Kidney (tissue), 14 donors: ENCODE results near the gene MST1R. TPM values are rescaled to one million over a fixed set of nuclear protein-coding genes. Genes with fewer than 3 reads are reported as not detected.

Experiments
- DNase-seq, 5 donors: peaks; one replicate each; pipeline ENCODE4 v3.0.0-alpha.2; 2013 to 2020
- FAIRE-seq: peaks from 2 replicates; lab custom pipeline; 2012; peaks lifted over from hg19 to GRCh38; lab: Jason Lieb, UNC
- H3K27ac ChIP-seq, 2 donors: one replicate each; pipeline ENCODE4 v1.7.0; 2013; ENCODE audit warnings: low read depth in 2 of 2, low read length in 2 of 2, inconsistent platforms in 1 of 2
- H3K27me3 ChIP-seq: one replicate; pipeline ENCODE4 v1.7.1; 2013; ENCODE audit warnings: low read length, inconsistent platforms; ENCODE audit not compliant: control insufficient read depth, insufficient read depth
- H3K36me3 ChIP-seq, 3 donors: one replicate each; pipeline versions ENCODE4 v1.7.0 to v1.7.1; 2013; ENCODE audit warnings: low read length in 3 of 3, control low read depth in 1 of 3, inconsistent platforms in 1 of 3; ENCODE audit not compliant: insufficient read depth in 3 of 3, control insufficient read depth in 2 of 3
- H3K4me1 ChIP-seq, 3 donors: one replicate each; pipeline versions ENCODE4 v1.7.0 to v1.7.1; 2013; ENCODE audit warnings: low read length in 3 of 3, inconsistent platforms in 1 of 3, low read depth in 1 of 3; ENCODE audit not compliant: control insufficient read depth in 2 of 3, insufficient read depth in 2 of 3
- H3K4me3 ChIP-seq, 3 donors: one replicate each; pipeline versions ENCODE4 v1.7.0 to v1.8.1; 2013; ENCODE audit warnings: low read length in 3 of 3, control low read depth in 1 of 3, inconsistent platforms in 1 of 3
- H3K9ac ChIP-seq, 3 donors: one replicate each; pipeline versions ENCODE4 v1.7.0 to v1.7.1; 2013; ENCODE audit warnings: low read length in 3 of 3, control low read depth in 1 of 3, inconsistent platforms in 1 of 3
- H3K9me3 ChIP-seq, 3 donors: one replicate each; pipeline versions ENCODE4 v1.7.0 to v1.7.1; 2013; ENCODE audit warnings: low read length in 3 of 3, control low read depth in 1 of 3, inconsistent platforms in 1 of 3; ENCODE audit not compliant: control insufficient read depth in 2 of 3, insufficient read depth in 1 of 3
- intact Hi-C: fragments of 100-400 bp; cut with DNase I; formaldehyde crosslinking; loops from one replicate; pipeline ENCODE4 v1.11.1; 2022
- polyA plus RNA-seq: library from polyadenylated mRNA; stranded (reverse); fragments of 350-450 nt; fragmentation: Illumina TruSeq; extraction: RNeasy Lipid Tissue Mini Kit (QIAGEN cat#74804); gene quantifications from one replicate; pipeline ENCODE4 v1.2.3, GENCODE V29; 2014; ENCODE audit warnings: low read depth, low replicate concordance; ENCODE audit not compliant: insufficient read depth
- total RNA-seq: library from RNA; stranded (reverse); fragmentation: NEBNext Ultra II Directional; extraction: Animal tissue kit (Norgen Biotek cat#: 25700); gene quantifications from one replicate; pipeline ENCODE4 v1.2.1, GENCODE V29; 2021
- TF ChIP-seq, protein P1 (sequence below): IDR thresholded peaks from 3 replicates; pipeline ENCODE4 v1.5.1; 2012; ENCODE audit warnings: mild to moderate bottlenecking, moderate library complexity, borderline replicate concordance; ENCODE audit not compliant: insufficient read depth; ENCODE audit errors: extremely low read depth
- donor health status: control.
- donor health status: control.
- donor health status: control.
- donor health status: control.
- donor health status: control.
- donor health status: DM: yes; HTN: yes; CAD: no.
- donor health status: Normal renal cell carcinoma (clear cell type).

The MST1R gene
- total and polyA plus RNA-seq, 2 donors from 2014 or later, result 0.30 to 29.6 TPM

DNA sequence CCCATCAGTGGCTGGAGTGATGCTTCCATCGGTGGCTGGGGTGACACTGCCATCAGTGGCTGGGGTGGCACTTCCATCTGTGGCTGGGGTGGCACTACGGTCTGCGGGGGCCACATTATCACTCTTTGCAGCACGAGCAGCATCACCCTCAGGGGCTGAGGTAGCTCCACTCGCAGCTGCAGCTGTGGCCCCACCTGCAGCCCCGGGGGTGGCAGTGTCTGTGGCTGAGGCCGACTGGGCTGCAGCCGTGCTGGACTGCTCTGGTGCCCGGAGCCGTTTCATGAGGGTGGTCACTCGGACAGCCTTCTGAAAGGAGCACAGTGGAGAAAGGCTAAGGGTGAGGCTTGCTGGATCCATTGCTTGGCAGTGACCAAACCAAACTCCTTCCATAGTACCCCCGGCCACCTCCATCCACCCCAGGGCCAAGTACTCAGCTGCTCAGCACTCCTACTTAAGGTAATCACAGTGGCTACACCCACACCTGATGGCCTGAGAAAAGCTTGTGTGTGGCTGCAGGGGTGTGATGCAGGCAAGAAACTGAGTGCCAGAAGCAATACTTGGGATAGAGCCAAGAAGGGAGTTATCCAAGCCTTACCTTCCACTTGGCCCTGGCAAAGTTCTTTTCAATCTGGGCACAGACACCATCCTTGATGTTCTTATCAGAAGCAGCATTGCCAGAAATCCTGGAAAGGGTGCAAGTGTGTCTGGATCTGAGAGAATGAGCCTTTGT is 43.9 kb downstream of the MST1R start:
- H3K36me3 ChIP-seq, result no peaks in the 10 kb centered on the region
- intact Hi-C loops, result no loop called here
- TF ChIP-seq, protein P1, sequence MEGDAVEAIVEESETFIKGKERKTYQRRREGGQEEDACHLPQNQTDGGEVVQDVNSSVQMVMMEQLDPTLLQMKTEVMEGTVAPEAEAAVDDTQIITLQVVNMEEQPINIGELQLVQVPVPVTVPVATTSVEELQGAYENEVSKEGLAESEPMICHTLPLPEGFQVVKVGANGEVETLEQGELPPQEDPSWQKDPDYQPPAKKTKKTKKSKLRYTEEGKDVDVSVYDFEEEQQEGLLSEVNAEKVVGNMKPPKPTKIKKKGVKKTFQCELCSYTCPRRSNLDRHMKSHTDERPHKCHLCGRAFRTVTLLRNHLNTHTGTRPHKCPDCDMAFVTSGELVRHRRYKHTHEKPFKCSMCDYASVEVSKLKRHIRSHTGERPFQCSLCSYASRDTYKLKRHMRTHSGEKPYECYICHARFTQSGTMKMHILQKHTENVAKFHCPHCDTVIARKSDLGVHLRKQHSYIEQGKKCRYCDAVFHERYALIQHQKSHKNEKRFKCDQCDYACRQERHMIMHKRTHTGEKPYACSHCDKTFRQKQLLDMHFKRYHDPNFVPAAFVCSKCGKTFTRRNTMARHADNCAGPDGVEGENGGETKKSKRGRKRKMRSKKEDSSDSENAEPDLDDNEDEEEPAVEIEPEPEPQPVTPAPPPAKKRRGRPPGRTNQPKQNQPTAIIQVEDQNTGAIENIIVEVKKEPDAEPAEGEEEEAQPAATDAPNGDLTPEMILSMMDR, result no peak
- FAIRE-seq, result no peak
- no peak overlapping the region for H3K9ac ChIP-seq
- no peak overlapping the region for H3K27ac ChIP-seq
- H3K9me3 ChIP-seq, result no peaks in the 10 kb centered on the region
- peaks cover 0 to 7% (median 0%) of the 10 kb centered on the region in 3 donors for H3K4me1 ChIP-seq
- no peak for DNase-seq
- no peaks in the 10 kb centered on the region for H3K27me3 ChIP-seq
- H3K4me3 ChIP-seq, result no peak overlapping the region

DNA sequence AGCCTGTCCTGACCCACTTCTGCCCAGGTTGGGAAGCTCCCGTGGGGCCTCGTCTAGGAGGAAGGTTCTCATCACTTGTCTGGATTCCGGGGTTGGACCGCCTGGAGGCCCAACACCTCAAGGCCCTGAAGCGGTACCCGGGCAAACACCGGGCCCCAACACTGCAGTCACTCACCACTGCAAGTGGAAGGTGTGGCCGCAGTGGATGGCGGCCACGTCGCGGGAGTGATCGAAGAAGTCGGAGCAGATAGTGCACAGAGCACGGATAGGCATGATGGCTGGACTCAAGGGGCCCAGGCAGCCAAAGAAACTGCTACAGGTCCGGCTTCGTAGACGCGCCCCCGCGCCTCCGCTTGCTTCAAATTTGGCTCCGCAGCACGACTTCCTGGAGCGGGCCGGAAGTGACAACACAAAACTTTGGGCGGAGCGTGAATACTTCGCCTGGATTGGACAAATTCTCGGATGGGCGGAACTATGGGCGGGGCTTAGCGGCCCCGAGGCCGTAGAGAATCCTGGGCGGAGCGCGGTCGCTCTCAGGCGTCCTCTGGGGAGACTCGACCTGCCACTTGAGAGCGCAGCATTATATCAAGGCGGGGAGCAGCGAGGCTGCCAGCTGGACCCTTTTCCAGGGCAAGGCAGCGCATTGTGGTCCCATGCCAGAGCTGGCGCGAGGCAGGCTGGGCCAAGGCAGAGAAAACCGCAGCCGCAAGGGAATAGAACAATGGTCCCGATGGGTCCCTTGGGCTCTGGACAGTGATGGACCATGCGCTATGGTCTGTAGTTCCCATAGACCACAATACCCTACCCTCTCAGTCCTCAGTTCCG is 47.3 kb downstream of the MST1R start, which contains the start of gene TRAIP:
Gene TRAIP (minus strand): TSS at position 384 of the 825 bp plus-strand sequence. CDS start 111 bp downstream, at position 273.
- Histone ChIP-seq H3K27ac (no peak within 1 kb of the TSS), H3K9me3 (no peaks in the 10 kb centered on the region), H3K36me3 (no peaks in the 10 kb centered on the region), H3K4me3 (peak within 1 kb of the TSS; percentile 60 to 79 (median 64)), H3K4me1 (peaks cover 0 to 7% (median 0%) of the 10 kb centered on the region in 3 donors), H3K27me3 (no peaks in the 10 kb centered on the region), H3K9ac (peak within 1 kb of the TSS; percentile 13 to 47 (median 37))
- FAIRE-seq, result peak; percentile 92
- peak; percentile 96 to 98 (median 97) for DNase-seq
- TF ChIP-seq, protein P1, result no peak
- intact Hi-C loops, result no loop called here

DNA sequence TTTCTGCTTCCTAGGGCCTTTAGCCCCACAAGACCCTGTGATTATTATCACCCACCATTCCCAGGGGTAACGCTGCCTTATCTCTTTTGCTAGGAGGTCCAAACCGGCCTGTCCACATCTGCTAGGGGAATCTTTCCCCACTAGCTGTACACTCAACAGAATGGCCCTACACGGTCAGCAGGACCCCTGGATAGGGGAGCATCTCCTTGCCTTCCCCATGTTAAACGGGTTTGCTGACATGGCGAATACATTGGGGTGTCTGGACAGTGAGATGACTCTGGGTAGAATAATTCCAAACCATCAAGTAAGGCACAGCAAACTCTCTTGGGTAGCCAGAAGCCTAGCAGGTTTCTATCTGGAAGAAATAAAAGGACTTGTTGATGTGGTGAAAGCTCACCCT is 48.0 kb downstream of the MST1R start:
- intact Hi-C loops, result no loop called here
- DNase-seq (no peak), FAIRE-seq (no peak)
- Histone ChIP-seq H3K9ac (no peak overlapping the region), H3K27ac (no peak overlapping the region), H3K4me3 (peak overlapping the region in 2 of 3 donors; percentile 63 to 79), H3K36me3 (no peaks in the 10 kb centered on the region), H3K9me3 (no peaks in the 10 kb centered on the region), H3K4me1 (peaks cover 0 to 7% (median 0%) of the 10 kb centered on the region in 3 donors), H3K27me3 (no peaks in the 10 kb centered on the region)
- TF ChIP-seq, protein P1, result no peak
